Stomach (tissue), 9 donors: ENCODE measurements around the gene ZNF688. TPM values are rescaled to one million over a fixed set of nuclear protein-coding genes. Genes with fewer than 3 reads are reported as not detected.

ENCODE experiments used
- DNase-seq, 2 donors: peaks; one replicate each; pipeline versions ENCODE4 v3.0.0 to v3.0.0-alpha.2; 2013 to 2019
- H3K27ac ChIP-seq, 5 donors: fragments of 200-600 bp in 4 of 5; sonication (generic) in 4 of 5; one replicate each; pipeline ENCODE4 v1.5.1; 2013 to 2019; ENCODE audit warnings: mild to moderate bottlenecking in 1 of 5, moderate library complexity in 1 of 5
- H3K27me3 ChIP-seq, 3 donors: fragments of 200-600 bp; sonication (generic); one replicate each; pipeline ENCODE4 v1.5.1; 2017 to 2019; ENCODE audit warnings: mixed run types in 1 of 3
- H3K36me3 ChIP-seq, 4 donors: fragments of 200-600 bp; sonication (generic); 1 replicate in 3 of 4; 2 replicates in 1 of 4; pipeline ENCODE4 v1.5.1; 2016 to 2019
- H3K4me1 ChIP-seq, 4 donors: fragments of 200-600 bp; sonication (generic); one replicate each; pipeline ENCODE4 v1.5.1; 2016 to 2019
- H3K4me3 ChIP-seq, 4 donors: fragments of 200-600 bp; sonication (generic) in 3 of 4; one replicate each; pipeline ENCODE4 v1.5.1; 2016 to 2019; ENCODE audit warnings: mild to moderate bottlenecking in 1 of 4
- H3K9me3 ChIP-seq, 4 donors: fragments of 200-600 bp; sonication (generic); one replicate each; pipeline ENCODE4 v1.5.1; 2016 to 2019
- EP300 ChIP-seq: sonication (generic); formaldehyde crosslinking; IDR thresholded peaks from one replicate; pipeline ENCODE4 v1.6.1; 2017; ENCODE audit warnings: antibody characterized with exemption
- POLR2A ChIP-seq, 4 donors: fragments of 450-650 bp; IDR thresholded peaks; one replicate each; pipeline ENCODE4 v1.6.1; 2016; ENCODE audit warnings: antibody characterized with exemption in 4 of 4, control low read depth in 2 of 4, mild to moderate bottlenecking in 1 of 4, moderate library complexity in 1 of 4
- POLR2AphosphoS5 ChIP-seq, 3 donors: sonication (generic); formaldehyde crosslinking; IDR thresholded peaks; one replicate each; pipeline ENCODE4 v1.6.1; 2016; ENCODE audit warnings: antibody characterized with exemption in 3 of 3
- WGBS, 5 donors: extraction: QIAGEN DNeasy Blood & Tissue Kit in 3 of 5; methylation state at CpG; one replicate each; pipeline versions ENCODE4 v1.1.5 to v1.1.7; 2013 to 2018; 5-methylcytosine and 5-hydroxymethylcytosine counted together
- intact Hi-C: fragments of 100-400 bp; cut with DNase I; formaldehyde crosslinking; loops from one replicate; pipeline ENCODE4 v1.15.1; 2023; ENCODE audit warnings: low total_unique reads
- polyA plus RNA-seq, 3 donors: library from polyadenylated mRNA; stranded (reverse); fragments of 200-250 nt; gene quantifications; one replicate each; pipeline ENCODE4 v1.2.3, GENCODE V29; 2013
- total RNA-seq, 5 donors: library from RNA; depleted of rRNA; stranded (reverse); fragments of >200 nt; gene quantifications; one replicate each; pipeline versions ENCODE4 v1.1.0 to v1.2.3, GENCODE V29; 2014 to 2016
- TF ChIP-seq, protein P1 (sequence below), 7 experiments: fragments of 450-650 bp in 4 of 7; fragments of 200-600 bp in 3 of 7; sonication (generic) in 3 of 7; IDR thresholded peaks; one replicate each; pipeline ENCODE4 v1.5.1; 2016 to 2019; ENCODE audit warnings: antibody characterized with exemption in 7 of 7, control low read depth in 2 of 7, mild to moderate bottlenecking in 1 of 7
- donor health status: healthy with polysubstance abuse.
- donor health status: Bipolar disorder and iron deficiency.
- donor health status: healthy.

Gene ZNF688
- total and polyA plus RNA-seq, 8 donors = 9.4 to 123 (median 22.0) TPM

DNA sequence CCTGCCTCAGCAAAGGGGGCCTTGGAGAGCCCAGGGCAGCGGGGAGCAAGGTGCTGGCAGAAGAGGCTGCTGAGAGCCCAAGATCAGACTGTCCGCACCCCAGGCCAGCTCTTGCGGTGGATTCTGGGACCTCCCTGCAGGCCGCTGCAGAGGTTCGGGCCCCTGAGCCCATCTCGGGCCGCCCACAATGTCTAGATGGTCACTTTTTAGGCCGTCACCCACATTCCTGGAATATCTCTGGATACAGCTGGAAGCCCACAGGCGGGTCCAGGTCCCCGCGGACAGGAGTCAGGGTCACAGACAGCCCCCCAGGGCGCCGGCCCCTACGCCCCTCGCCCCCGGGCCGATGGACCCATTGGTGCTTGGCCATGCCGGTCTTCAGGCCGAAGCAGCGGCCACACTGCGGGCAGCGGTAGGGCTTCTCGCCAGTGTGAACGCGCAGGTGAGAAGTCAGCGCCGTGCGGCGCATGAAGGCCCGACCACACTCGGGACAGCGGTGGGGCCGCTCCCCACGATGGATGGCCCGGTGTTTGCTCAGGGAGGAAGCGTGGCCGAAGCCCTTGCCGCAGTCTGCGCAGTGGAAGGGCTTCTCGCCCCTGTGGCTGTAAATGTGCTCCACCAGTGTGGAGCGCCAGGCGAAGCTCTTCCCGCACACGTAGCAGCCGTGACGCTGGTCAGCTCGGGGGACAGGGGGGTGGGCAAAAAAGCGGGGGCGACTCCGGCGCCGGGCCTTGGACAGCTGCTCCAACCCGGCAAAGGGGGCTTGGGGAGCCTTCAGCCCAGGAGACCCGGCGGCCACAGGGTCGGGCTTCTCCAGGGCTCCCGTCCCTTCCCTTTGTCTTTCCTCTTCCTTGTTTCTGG, 39.0 kb downstream of the ZNF688 start:
- H3K36me3 ChIP-seq = peaks cover 13 to 31% (median 27%) of the 10 kb centered on the region in 4 donors
- intact Hi-C loops = no loop called here
- TF ChIP-seq, protein P1, sequence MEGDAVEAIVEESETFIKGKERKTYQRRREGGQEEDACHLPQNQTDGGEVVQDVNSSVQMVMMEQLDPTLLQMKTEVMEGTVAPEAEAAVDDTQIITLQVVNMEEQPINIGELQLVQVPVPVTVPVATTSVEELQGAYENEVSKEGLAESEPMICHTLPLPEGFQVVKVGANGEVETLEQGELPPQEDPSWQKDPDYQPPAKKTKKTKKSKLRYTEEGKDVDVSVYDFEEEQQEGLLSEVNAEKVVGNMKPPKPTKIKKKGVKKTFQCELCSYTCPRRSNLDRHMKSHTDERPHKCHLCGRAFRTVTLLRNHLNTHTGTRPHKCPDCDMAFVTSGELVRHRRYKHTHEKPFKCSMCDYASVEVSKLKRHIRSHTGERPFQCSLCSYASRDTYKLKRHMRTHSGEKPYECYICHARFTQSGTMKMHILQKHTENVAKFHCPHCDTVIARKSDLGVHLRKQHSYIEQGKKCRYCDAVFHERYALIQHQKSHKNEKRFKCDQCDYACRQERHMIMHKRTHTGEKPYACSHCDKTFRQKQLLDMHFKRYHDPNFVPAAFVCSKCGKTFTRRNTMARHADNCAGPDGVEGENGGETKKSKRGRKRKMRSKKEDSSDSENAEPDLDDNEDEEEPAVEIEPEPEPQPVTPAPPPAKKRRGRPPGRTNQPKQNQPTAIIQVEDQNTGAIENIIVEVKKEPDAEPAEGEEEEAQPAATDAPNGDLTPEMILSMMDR (IDR thresholded peaks at IDR 0.05) = no peak
- TF ChIP-seq EP300 (no peak), POLR2A (IDR thresholded peaks at IDR 0.05) (no peak), POLR2AphosphoS5 (IDR thresholded peaks at IDR 0.05) (no peak)
- no peak for DNase-seq
- H3K9me3 ChIP-seq = no peaks in the 10 kb centered on the region
- H3K4me1 ChIP-seq = peaks cover 33 to 73% (median 52%) of the 10 kb centered on the region in 4 donors
- H3K27ac ChIP-seq = peak overlapping the region in 4 of 5 donors; percentile 97 to 98 (median 98)
- peak overlapping the region in 2 of 4 donors; percentile 60 to 75 for H3K4me3 ChIP-seq
- WGBS, 5 donors = 90 to 95% (median 92%) methylated on average over 46 to 57 of the region's 57 CpGs
- no peaks in the 10 kb centered on the region for H3K27me3 ChIP-seq

DNA sequence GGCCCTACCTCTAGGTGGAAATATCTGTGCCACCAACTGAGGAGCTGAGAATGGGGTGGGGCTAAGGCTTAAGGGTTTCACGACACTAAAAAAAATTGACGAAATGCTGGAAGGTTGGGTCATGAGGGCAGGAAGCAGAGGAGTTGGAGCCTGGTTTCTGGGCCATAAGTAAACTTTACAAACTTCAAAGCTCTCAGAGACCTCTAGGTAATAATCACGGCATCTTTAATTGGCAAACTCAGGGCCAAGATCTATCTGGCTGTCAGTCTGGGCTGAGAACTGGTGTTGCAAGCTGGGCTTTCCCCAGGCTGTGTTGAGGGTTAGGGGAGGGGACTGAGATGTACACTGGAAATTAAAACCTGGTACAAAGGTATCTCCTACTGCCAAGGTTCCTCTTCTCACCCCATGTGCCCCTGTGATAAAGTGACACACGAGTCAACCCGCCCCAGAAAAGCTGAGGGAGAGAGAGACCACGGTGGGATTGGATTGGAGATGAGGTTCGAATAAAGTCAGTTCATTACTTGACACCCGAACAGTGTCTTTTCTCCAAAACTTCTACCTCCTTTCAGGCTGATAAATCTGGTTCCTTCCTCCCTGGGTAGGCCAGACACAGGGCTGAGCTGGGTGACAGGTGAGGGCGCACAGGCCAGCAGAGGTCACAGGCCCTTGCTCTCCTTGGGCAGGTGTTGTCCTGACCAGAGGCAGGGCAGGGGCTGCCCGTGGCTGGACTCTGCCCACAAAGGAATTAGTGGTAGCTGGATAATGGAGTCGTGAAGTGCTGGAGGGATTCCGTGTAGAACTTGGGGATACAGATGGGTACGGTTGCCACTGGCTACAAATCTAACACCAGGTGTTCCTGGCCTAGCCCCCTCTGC, 41.1 kb downstream of the ZNF688 start:
- no peak for TF ChIP-seq POLR2AphosphoS5 (IDR thresholded peaks at IDR 0.05)
- no peaks in the 10 kb centered on the region for H3K27me3 ChIP-seq
- peak overlapping the region in 2 of 5 donors; percentile 5 to 11 for H3K27ac ChIP-seq
- intact Hi-C loops = no loop called here
- no peak overlapping the region for H3K4me3 ChIP-seq
- H3K4me1 ChIP-seq = peaks cover 33 to 66% (median 51%) of the 10 kb centered on the region in 4 donors
- no peaks in the 10 kb centered on the region for H3K9me3 ChIP-seq
- no peak for DNase-seq
- WGBS, 5 donors = 70 to 77% (median 76%) methylated on average over 13 of the region's 13 CpGs
- peaks cover 13 to 31% (median 27%) of the 10 kb centered on the region in 4 donors for H3K36me3 ChIP-seq

DNA sequence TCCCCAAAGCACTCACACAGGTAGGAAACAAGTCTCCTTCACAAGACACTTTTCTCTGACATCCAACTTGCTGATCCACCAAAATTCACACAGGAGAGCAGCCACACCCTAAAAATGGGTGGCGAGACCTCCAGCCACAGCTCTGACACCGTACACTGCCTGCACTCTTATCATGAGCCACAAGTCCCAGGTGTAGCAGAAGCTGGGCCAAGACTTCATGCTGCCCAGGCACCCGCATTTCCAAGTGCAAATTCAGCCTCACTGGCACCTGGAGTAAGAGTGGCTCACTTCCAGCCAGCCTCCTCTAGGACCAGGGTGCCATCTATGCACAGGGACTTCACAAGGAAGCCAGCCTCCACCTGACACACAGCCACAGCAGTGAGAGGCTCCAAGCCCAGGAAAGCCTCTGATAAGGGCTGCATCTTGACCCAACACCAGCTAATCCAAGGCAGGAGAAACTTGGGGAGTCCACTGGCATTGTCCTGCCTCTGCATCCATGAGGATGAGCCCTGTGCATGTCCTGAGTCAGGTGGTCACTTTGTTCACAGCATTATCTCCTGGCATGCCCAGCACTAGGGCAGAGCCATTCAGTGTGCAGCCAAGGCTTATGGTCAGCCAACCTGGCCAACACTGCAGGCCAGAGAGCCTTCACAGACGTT, 42.6 kb downstream of the ZNF688 start:
- no peak for DNase-seq
- no peak overlapping the region for H3K4me3 ChIP-seq
- intact Hi-C loops = loop anchor here (10.0 kb wide), 1 partner anchor 94 kb away; the partner anchor contains the start of gene DCTPP1
- H3K4me1 ChIP-seq = peaks cover 28 to 74% (median 59%) of the 10 kb centered on the region in 4 donors
- TF ChIP-seq POLR2A (IDR thresholded peaks at IDR 0.05) = no peak
- no peak for TF ChIP-seq POLR2AphosphoS5 (IDR thresholded peaks at IDR 0.05)
- TF ChIP-seq EP300 = no peak
- H3K36me3 ChIP-seq = peaks cover 13 to 44% (median 39%) of the 10 kb centered on the region in 4 donors
- no peaks in the 10 kb centered on the region for H3K9me3 ChIP-seq
- 32 to 64% (median 55%) methylated on average over 4 of the region's 4 CpGs for WGBS, 5 donors
- H3K27ac ChIP-seq = peak overlapping the region in 4 of 5 donors; percentile 98 to 100 (median 100)
- no peaks in the 10 kb centered on the region for H3K27me3 ChIP-seq

DNA sequence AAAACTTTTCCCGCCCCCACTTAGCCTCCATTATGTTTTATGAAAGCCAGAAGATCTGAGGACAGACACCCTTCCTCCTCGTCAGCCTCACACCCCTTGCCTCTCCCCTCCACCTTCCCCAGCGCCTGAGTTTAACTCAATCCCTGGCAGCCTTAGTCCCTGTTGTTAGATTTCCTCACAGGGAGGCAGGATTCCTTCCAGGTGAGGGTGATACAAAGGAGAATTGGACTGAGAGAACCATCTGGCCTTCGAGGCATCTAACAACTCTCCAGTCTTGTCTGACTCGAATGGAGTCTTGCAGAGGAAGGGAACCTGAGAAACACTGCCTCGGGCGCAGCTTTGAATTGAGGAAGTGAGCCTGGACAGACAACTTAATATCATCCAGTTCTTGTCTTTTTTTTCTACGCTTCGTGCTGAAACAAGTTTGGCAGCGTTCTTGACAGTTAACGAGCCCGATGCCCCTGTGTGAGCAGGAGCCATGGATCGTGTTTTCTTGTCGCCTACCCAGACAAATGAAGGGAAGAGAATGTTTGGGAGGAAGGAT, 43.8 kb downstream of the ZNF688 start:
- Histone ChIP-seq H3K27me3 (no peaks in the 10 kb centered on the region), H3K9me3 (no peaks in the 10 kb centered on the region), H3K27ac (peak overlapping the region; percentile 86 to 100 (median 99)), H3K4me1 (peaks cover 16 to 65% (median 47%) of the 10 kb centered on the region in 4 donors), H3K36me3 (peaks cover 11 to 40% (median 36%) of the 10 kb centered on the region in 4 donors), H3K4me3 (peak overlapping the region; percentile 74 to 92 (median 80))
- peak in 1 of 4 donors; percentile 26 for TF ChIP-seq POLR2A (IDR thresholded peaks at IDR 0.05)
- no peak for TF ChIP-seq EP300
- intact Hi-C loops = loop anchor here (10.0 kb wide), 1 partner anchor 93 kb away; the partner anchor contains the start of gene DCTPP1
- peak in 1 of 2 donors; percentile 36 for DNase-seq
- WGBS, 5 donors = 8 to 18% (median 10%) methylated on average over 14 of the region's 14 CpGs

DNA sequence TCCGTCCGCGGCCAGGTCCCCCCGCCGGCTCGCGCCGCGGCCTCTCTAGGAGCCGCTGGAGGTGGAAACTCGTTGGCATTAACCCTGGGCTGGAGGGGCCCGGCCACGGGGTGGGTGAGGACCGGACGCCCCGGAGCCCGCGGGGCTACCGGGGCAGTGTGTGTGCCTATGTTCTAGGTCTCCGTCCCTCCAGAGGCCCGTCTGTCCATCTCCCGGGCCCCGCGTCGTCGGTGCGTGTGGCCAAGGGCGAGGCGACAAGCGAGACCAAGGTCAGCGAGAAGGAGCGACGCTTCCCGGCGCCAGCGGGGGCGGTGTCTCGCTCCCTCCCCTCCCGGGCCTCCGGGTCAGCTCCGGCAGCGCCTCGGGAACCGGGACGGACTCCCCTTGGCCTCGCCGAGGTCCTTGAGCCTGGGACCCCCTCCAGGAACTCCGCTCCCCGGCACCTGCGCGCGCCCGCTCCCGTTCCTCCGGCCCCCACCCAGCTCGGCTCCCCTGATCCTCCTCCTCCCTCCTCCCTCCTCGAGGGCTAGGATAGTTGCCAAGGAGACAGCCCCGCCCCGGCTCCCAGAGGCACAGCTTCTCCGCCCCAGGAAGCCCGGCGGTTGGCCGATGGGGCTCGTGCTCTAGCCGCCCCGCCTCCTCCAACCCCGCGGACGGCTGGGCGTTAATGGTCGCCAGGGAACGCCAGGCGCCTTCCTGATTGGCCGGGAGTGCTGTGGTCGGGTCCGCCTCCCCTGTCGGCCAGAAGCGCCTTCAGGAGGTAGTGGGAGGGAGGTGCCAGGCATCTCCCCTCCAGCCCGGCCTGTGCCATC, 44.5 kb downstream of the ZNF688 start:
- intact Hi-C loops = loop anchor here (10.0 kb wide), 1 partner anchor 92 kb away; the partner anchor contains the start of gene DCTPP1
- peaks cover 4 to 33% (median 29%) of the 10 kb centered on the region in 4 donors for H3K36me3 ChIP-seq
- DNase-seq = peak; percentile 99
- 0 to 2% (median 0%) methylated on average over 24 to 79 of the region's 79 CpGs for WGBS, 5 donors
- TF ChIP-seq POLR2AphosphoS5 (IDR thresholded peaks at IDR 0.05) = peak; percentile 28 to 84 (median 73)
- TF ChIP-seq, protein P1 (IDR thresholded peaks at IDR 0.05) = peak in 5 of 7 experiments; percentile 16 to 47 (median 39)
- no peak for TF ChIP-seq EP300
- TF ChIP-seq POLR2A (IDR thresholded peaks at IDR 0.05) = peak in 2 of 4 donors; percentile 17 to 43
- H3K4me1 ChIP-seq = peaks cover 15 to 63% (median 43%) of the 10 kb centered on the region in 4 donors
- no peaks in the 10 kb centered on the region for H3K27me3 ChIP-seq
- peak overlapping the region; percentile 98 to 100 (median 99) for H3K27ac ChIP-seq
- no peaks in the 10 kb centered on the region for H3K9me3 ChIP-seq
- peak overlapping the region; percentile 74 to 92 (median 80) for H3K4me3 ChIP-seq
